ENCODE measurements around the gene KIAA0040. TPM values are rescaled to one million over a fixed set of nuclear protein-coding genes. Genes with fewer than 3 reads are reported as not detected.
"Not testable (repeated sequence)": the region's sequence is repeated elsewhere in the genome, so short reads cannot be mapped to it uniquely, and the experiment has no call there.

Gene KIAA0040
- total RNA-seq, 1 donor from 2014 or later, result 7.3 TPM

DNA sequence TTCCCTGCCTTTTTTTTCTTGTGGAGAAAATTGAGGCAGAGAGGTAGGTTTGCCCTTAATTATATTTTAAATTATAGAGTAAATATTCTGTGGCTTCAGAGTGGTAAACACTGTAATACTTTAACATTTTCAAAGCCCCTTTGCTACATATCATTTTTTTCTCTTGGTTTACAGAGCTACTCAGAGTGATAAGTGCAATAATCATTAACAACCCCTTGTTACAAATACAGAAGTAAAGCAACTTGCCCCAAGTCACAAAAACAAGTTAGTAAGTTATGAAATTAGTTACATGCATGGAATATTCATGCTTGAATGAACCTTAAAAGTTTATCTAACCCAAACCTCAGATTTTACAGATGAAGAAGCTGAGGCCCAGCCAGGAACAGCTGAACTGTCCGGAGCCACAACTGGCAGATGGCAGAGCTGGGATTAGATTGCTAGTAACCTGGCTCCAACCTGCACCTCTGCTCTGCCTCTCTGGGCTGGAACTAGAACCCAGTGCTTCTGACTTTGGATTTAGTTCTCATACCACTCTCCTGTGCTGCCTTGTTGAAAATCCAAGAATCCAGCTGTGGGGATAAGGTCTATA, 76.3 kb downstream of the KIAA0040 start:
- TF ChIP-seq, protein P1, sequence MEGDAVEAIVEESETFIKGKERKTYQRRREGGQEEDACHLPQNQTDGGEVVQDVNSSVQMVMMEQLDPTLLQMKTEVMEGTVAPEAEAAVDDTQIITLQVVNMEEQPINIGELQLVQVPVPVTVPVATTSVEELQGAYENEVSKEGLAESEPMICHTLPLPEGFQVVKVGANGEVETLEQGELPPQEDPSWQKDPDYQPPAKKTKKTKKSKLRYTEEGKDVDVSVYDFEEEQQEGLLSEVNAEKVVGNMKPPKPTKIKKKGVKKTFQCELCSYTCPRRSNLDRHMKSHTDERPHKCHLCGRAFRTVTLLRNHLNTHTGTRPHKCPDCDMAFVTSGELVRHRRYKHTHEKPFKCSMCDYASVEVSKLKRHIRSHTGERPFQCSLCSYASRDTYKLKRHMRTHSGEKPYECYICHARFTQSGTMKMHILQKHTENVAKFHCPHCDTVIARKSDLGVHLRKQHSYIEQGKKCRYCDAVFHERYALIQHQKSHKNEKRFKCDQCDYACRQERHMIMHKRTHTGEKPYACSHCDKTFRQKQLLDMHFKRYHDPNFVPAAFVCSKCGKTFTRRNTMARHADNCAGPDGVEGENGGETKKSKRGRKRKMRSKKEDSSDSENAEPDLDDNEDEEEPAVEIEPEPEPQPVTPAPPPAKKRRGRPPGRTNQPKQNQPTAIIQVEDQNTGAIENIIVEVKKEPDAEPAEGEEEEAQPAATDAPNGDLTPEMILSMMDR (conservative IDR thresholded peaks at IDR 0.05), result no peak
- Mint-ChIP-seq H3K36me3 (no peaks in the 10 kb centered on the region), H3K27me3 (no peaks in the 10 kb centered on the region), H3K27ac (no peak overlapping the region), H3K4me1 (ENCODE audit: unreplicated experiment) (no peaks in the 10 kb centered on the region), H3K4me3 (no peak overlapping the region), H3K9me3 (peaks cover 3% of the 10 kb centered on the region)
- DNase-seq (ENCODE audit: extremely low spot score, unreplicated experiment), result no peak

DNA sequence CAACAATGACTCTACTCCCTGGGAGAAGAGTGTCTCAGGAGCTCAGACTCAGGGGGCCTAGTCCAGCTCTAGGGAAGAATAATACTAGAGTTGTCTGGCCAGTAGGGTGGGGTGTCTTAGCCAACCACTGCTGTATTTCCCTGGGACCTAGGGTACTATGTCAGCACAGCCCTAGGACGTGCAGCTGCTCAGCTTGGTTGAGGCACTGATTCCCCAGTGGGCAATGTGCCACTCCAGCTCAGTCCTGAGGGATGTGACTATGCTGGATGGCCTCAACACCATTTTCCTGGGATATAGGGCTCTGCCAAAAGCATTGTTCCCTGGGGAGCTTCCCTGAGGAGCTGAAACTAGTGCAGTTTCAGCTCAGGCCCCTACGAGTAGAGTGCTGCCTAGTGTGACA, 77.6 kb downstream of the KIAA0040 start:
- no peak overlapping the region for H3K27ac Mint-ChIP-seq
- no peaks in the 10 kb centered on the region for H3K4me1 Mint-ChIP-seq (ENCODE audit: unreplicated experiment)
- H3K4me3 Mint-ChIP-seq, result no peak overlapping the region
- no peaks in the 10 kb centered on the region for H3K36me3 Mint-ChIP-seq
- TF ChIP-seq, protein P1 (conservative IDR thresholded peaks at IDR 0.05), result no peak
- H3K27me3 Mint-ChIP-seq, result no peaks in the 10 kb centered on the region
- no peak for DNase-seq (ENCODE audit: extremely low spot score, unreplicated experiment)
- peaks cover 3% of the 10 kb centered on the region for H3K9me3 Mint-ChIP-seq

DNA sequence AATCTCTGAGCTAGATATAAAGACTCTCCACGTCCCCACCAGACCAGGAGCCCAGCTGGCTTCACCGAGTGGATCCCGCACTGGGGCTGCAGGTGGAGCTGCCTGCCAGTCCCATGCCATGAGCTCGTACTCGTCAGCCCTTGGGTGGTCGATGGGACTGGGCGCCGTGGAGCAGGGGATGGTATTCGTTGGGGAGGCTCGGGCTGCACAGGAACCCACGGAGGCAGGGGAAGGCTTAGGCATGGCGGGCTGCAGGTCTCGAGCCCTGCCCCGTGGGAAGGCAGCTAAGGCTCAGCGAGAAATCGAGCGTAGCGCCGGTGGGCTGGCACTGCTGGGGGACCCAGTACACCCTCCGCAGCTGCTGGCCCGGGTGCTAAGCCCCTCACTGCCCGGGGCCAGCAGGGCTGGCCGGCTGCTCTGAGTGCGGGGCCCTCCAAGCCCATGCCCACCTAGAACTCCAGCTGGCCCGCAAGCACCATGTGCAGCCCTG, 84.2 kb downstream of the KIAA0040 start:
- not testable (repeated sequence) for H3K4me1 Mint-ChIP-seq (ENCODE audit: unreplicated experiment); DNase-seq (ENCODE audit: extremely low spot score, unreplicated experiment); H3K4me3 Mint-ChIP-seq; H3K9me3 Mint-ChIP-seq; H3K27me3 Mint-ChIP-seq; H3K27ac Mint-ChIP-seq; H3K36me3 Mint-ChIP-seq

Other genes starting within 250 kb of the KIAA0040 start
- gene CACYBP, start 192.8 kb downstream of the KIAA0040 start, total RNA-seq (ENCODE audit: low replicate concordance), result 117 and 124 TPM in 2 replicates
- gene MRPS14, start 169.4 kb downstream of the KIAA0040 start, total RNA-seq (ENCODE audit: low replicate concordance), result 32.0 and 35.7 TPM in 2 replicates
- 0.57 and 5.0 TPM in 2 replicates for gene TNN, start 124.9 kb downstream of the KIAA0040 start, total RNA-seq (ENCODE audit: low replicate concordance)